ENCODE results near the gene NLGN4Y.

Gene NLGN4Y

DNA sequence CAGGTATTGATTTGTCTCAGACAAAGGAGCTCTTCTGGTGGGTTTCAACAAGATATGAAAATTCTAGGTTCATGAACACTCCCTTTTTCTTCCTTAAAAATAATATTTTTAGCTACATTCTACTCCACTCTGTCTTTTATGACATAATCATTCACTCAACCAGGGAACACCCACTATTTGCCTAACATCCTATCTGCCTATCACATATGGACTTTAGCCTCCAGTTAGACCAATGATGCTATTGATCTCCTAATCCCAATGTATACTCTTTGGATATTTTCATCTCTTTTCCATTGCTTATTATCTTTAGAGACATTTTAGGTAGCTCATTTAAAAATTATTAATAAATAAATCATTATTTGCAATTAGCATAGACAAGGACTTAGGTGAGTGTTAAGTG lies 110.6 kb downstream of the NLGN4Y start:
- no peak for TF ChIP-seq CTCF (IDR thresholded peaks at IDR 0.05; ENCODE audit: borderline replicate concordance, control extremely low read depth, extremely low read depth, insufficient read depth, missing control alignments)
- in situ Hi-C loops (cut with MboI; ENCODE audit: low sequenced_read_pairs, unreplicated experiment) = no loop called here

DNA sequence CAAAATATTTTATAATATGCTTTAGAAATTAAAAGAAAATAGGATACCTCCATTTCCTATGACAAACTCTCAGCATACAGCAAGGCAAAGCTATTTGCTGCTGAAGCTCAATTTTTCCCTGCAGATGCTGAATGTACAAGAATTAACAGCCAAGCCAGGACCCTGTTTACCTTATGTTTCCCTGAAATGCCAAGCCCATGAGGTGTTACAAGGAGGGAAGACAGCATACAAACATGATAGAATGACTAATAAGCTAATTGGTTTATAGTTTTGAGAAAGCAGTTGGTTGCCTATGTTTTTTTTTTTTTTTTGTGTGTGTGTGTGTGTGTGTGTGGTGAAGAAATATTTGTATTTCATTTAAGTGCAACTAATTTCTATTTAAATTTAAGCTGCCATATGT lies 113.2 kb downstream of the NLGN4Y start:
- no peak for TF ChIP-seq CTCF (IDR thresholded peaks at IDR 0.05; ENCODE audit: borderline replicate concordance, control extremely low read depth, extremely low read depth, insufficient read depth, missing control alignments)
- DNase-seq (ENCODE audit: low spot score) = no peak

More for the DNA sequence above, 110.6 kb downstream of the NLGN4Y start:
- no peak for DNase-seq (ENCODE audit: low spot score)

GRCh38 chrY:14641853-14642252 lies 117.5 kb downstream of the NLGN4Y start:
- in situ Hi-C loops (cut with MboI; ENCODE audit: low sequenced_read_pairs, unreplicated experiment) = no loop called here
- TF ChIP-seq CTCF (IDR thresholded peaks at IDR 0.05; ENCODE audit: borderline replicate concordance, control extremely low read depth, extremely low read depth, insufficient read depth, missing control alignments) = no peak

More for the DNA sequence above, 113.2 kb downstream of the NLGN4Y start:
- in situ Hi-C loops (cut with MboI; ENCODE audit: low sequenced_read_pairs, unreplicated experiment) = no loop called here

DNA sequence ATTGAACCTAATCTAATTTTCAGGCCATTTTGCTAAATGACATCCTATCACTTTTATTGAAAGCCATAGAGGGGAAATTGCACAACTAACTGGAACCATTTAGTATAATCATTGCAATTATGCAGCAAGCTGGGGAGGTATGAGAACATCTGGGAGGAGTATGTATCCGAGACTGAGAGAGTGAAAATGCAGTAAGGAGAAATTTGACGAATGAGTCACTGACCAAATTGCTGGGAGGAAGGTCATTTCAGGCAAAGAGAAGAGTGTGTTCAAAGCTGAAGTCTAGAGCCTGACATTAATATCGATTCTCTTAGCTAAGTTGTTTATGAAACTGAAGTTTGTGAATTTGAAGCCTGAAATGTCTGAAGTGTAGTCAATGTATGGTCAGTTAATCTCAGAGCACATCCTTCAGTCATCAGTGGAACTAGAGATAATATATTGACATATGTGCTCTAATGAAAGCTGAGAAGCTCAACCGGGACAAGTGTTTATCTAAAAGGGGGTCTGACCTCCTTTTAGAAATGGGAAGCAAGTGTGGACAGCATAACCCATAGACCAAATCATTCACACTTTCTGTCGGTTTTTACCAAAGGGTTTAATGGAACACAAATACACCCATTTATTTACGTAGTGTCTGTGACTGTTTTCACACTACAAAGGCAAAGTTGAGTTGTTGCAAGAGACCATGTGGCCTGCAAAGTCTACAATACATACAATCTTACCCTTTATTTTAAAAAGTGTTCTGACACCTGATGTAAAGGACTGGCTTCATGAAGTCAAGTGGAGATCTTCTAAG lies 120.0 kb downstream of the NLGN4Y start:
- DNase-seq (ENCODE audit: low spot score) = no peak
- in situ Hi-C loops (cut with MboI; ENCODE audit: low sequenced_read_pairs, unreplicated experiment) = no loop called here
- no peak for TF ChIP-seq CTCF (IDR thresholded peaks at IDR 0.05; ENCODE audit: borderline replicate concordance, control extremely low read depth, extremely low read depth, insufficient read depth, missing control alignments)

More at GRCh38 chrY:14641853-14642252, 117.5 kb downstream of the NLGN4Y start:
- DNase-seq (ENCODE audit: low spot score) = no peak

- no peak for DNase-seq (ENCODE audit: low spot score)
- TF ChIP-seq CTCF (IDR thresholded peaks at IDR 0.05; ENCODE audit: borderline replicate concordance, control extremely low read depth, extremely low read depth, insufficient read depth, missing control alignments) = no peak
- in situ Hi-C loops (cut with MboI; ENCODE audit: low sequenced_read_pairs, unreplicated experiment) = no loop called here
These were observed 154.9 kb downstream of the NLGN4Y start for GRCh38 chrY:14679181-14679580.

GRCh38 chrY:14694543-14694942 lies 170.2 kb downstream of the NLGN4Y start:
- no peak for TF ChIP-seq CTCF (IDR thresholded peaks at IDR 0.05; ENCODE audit: borderline replicate concordance, control extremely low read depth, extremely low read depth, insufficient read depth, missing control alignments)
- DNase-seq (ENCODE audit: low spot score) = no peak
- in situ Hi-C loops (cut with MboI; ENCODE audit: low sequenced_read_pairs, unreplicated experiment) = no loop called here
